HL-60/S4 treated with retinoic acid at 250 ng/mL for 4 days and 3 days (cell line): ENCODE measurements around the gene ELMO1.

Experiments
- in situ Hi-C: fragments of 300-500 bp; cut with MboI; formaldehyde crosslinking; loops from 2 replicates; pipeline ENCODE4 v1.7.0; 2022; ENCODE audit warnings: low sequenced_read_pairs

ELMO1 gene

GRCh38 chr7:37234334-37234733, 214.3 kb downstream of the ELMO1 start:
- in situ Hi-C loops, result loop anchor here (25.0 kb wide), 1 partner anchor 603 kb away; the partner anchor contains the start of gene NME8

- in situ Hi-C loops, result loop anchor here (25.0 kb wide), 1 partner anchor 606 kb away; the partner anchor contains the start of gene NME8
Observed at GRCh38 chr7:37231613-37232012, 217.1 kb downstream of the ELMO1 start.

- in situ Hi-C loops, result loop anchor here (25.0 kb wide), 1 partner anchor 607 kb away; the partner anchor contains the start of gene NME8
Observed at GRCh38 chr7:37230221-37230620, 218.4 kb downstream of the ELMO1 start.

GRCh38 chr7:37229381-37229780, 219.3 kb downstream of the ELMO1 start:
- in situ Hi-C loops, result loop anchor here (25.0 kb wide), 1 partner anchor 608 kb away; the partner anchor contains the start of gene NME8

- in situ Hi-C loops, result loop anchor here (25.0 kb wide), 1 partner anchor 612 kb away; the partner anchor contains the start of gene NME8
Observed at GRCh38 chr7:37225285-37225969, 223.2 kb downstream of the ELMO1 start.

GRCh38 chr7:37224746-37225145, 223.9 kb downstream of the ELMO1 start:
- in situ Hi-C loops, result loop anchor here (25.0 kb wide), 1 partner anchor 613 kb away; the partner anchor contains the start of gene NME8

- in situ Hi-C loops, result no loop called here
Observed at GRCh38 chr7:37220664-37221063, 228.0 kb downstream of the ELMO1 start.

GRCh38 chr7:37218956-37219355, 229.7 kb downstream of the ELMO1 start:
- in situ Hi-C loops, result no loop called here

- in situ Hi-C loops, result no loop called here
Observed at GRCh38 chr7:37216923-37217322, 231.7 kb downstream of the ELMO1 start.

- in situ Hi-C loops, result no loop called here
Observed at GRCh38 chr7:37216156-37216852, 232.4 kb downstream of the ELMO1 start.

- in situ Hi-C loops, result no loop called here
Observed at GRCh38 chr7:37215290-37215923, 233.3 kb downstream of the ELMO1 start.

GRCh38 chr7:37212556-37212955, 236.1 kb downstream of the ELMO1 start:
- in situ Hi-C loops, result no loop called here

- in situ Hi-C loops, result no loop called here
Observed at GRCh38 chr7:37212051-37212450, 236.6 kb downstream of the ELMO1 start.

- in situ Hi-C loops, result no loop called here
Observed at GRCh38 chr7:37211097-37211880, 237.4 kb downstream of the ELMO1 start.

- in situ Hi-C loops, result loop anchor here (10.0 kb wide), 1 partner anchor 734 kb away; no protein-coding TSS in a partner anchor
Observed at GRCh38 chr7:37209195-37209594, 239.5 kb downstream of the ELMO1 start.

GRCh38 chr7:37208528-37208927, 240.1 kb downstream of the ELMO1 start:
- in situ Hi-C loops, result loop anchor here (10.0 kb wide), 1 partner anchor 734 kb away; no protein-coding TSS in a partner anchor

- in situ Hi-C loops, result loop anchor here (10.0 kb wide), 1 partner anchor 731 kb away; no protein-coding TSS in a partner anchor
Observed at GRCh38 chr7:37206192-37206591, 242.5 kb downstream of the ELMO1 start.

GRCh38 chr7:37205451-37205850, 243.2 kb downstream of the ELMO1 start:
- in situ Hi-C loops, result loop anchor here (10.0 kb wide), 1 partner anchor 731 kb away; no protein-coding TSS in a partner anchor

- in situ Hi-C loops, result loop anchor here (10.0 kb wide), 1 partner anchor 727 kb away; no protein-coding TSS in a partner anchor
Observed at GRCh38 chr7:37201876-37202198, 246.8 kb downstream of the ELMO1 start.
